Mucosa of descending colon (tissue), 3 donors: Measurements from ENCODE around the gene LPIN3. TPM values are rescaled to one million over a fixed set of nuclear protein-coding genes. Genes with fewer than 3 reads are reported as not detected.
A peak's percentile ranks its signal among the peaks of the same experiment; 100 is the strongest.

Source experiments
- ATAC-seq: fragments of 200-7000 bp; cut with Tn5 transposase; one replicate; pipeline ENCODE4 v1.9.1; 2020; ENCODE audit warnings: mild to moderate bottlenecking, moderate library complexity
- DNase-seq, 3 donors: peaks; one replicate each; pipeline ENCODE4 v3.0.0-alpha.2; 2020
- H3K36me3 ChIP-seq: fragments of 200-600 bp; one replicate; pipeline ENCODE4 v1.8.0; 2021; ENCODE audit warnings: low read depth, mild to moderate bottlenecking
- H3K4me1 ChIP-seq: fragments of 200-600 bp; one replicate; pipeline ENCODE4 v1.8.0; 2021; ENCODE audit warnings: low read depth, mild to moderate bottlenecking
- H3K4me3 ChIP-seq: fragments of 200-600 bp; one replicate; pipeline ENCODE4 v1.8.0; 2021; ENCODE audit warnings: mild to moderate bottlenecking
- H3K9me3 ChIP-seq: fragments of 200-600 bp; one replicate; pipeline ENCODE4 v1.8.0; 2021; ENCODE audit warnings: mild to moderate bottlenecking
- intact Hi-C, 2 donors: fragments of 100-400 bp; cut with DNase I in 1 of 2; cut with micrococcal nuclease in 1 of 2; formaldehyde crosslinking; loops; one replicate each; pipeline versions ENCODE4 v1.11.0 to v1.11.1; 2022; cut with DNase I, micrococcal nuclease
- total RNA-seq, 3 donors: library from RNA; stranded (reverse); fragmentation: NEBNext Ultra II Directional in 2 of 3; extraction: Animal tissue kit (Norgen Biotek cat#: 25700) in 2 of 3; gene quantifications; one replicate each; pipeline versions ENCODE4 v1.2.1 to v1.2.4, GENCODE V29; 2021 to 2023
- TF ChIP-seq, protein P1 (sequence below): fragments of 200-600 bp; IDR thresholded peaks from one replicate; pipeline ENCODE4 v1.8.0; 2022; ENCODE audit warnings: antibody characterized with exemption, mild to moderate bottlenecking
- donor health status: DM: no; HTN: no; CAD: no; lungs with moderate emphysema.
- donor health status: DM: no; HTN: no; CAD: no.
- donor health status: DM: no; HTN: yes; CAD: no.

The LPIN3 gene
- total RNA-seq, 3 donors from 2014 or later, result 48.0 to 73.3 (median 52.7) TPM

DNA sequence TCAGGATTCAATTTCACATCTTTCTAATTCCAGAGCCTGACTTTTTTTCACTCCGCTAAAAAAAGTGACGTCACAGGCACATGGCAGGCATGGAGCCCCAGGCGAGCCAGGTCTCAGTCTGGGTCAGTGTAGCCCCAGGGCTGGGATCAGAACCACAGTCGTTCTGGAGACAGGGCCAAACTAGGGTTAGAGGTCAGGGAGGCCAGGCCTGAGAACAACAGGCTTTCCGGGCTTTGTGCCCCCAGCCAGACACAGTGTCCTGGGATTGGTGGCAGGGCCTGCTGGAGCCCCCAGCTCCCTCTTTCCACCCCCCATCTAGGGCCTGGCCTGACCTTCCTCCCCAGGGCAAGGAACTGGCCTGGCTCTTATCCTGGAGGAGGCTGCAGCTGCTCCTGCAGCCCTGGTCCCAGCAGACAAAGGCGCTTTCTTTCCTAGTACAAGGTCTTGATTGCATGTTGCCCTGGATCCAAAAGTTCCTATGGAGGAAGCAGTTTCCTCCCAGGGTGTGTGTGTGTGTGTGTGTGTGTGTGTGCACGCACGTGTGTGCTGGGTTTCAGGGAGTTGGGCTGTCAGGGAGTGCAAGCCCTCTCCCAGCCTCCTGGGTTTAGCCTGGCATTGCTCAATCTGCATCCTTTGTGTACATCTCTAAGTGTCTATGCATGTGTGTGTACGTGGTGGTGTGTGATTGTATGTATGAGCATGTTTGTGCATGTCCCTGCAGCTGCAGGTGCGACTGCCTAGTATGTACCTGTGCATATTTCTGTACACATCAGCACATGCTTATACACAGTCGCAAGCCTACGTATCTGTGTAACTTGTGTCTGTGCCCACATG, 52.5 kb downstream of the LPIN3 start:
- H3K9me3 ChIP-seq, result no peaks in the 10 kb centered on the region
- H3K4me3 ChIP-seq, result no peak overlapping the region
- ATAC-seq, result no peak
- intact Hi-C loops, result no loop called here
- TF ChIP-seq, protein P1, sequence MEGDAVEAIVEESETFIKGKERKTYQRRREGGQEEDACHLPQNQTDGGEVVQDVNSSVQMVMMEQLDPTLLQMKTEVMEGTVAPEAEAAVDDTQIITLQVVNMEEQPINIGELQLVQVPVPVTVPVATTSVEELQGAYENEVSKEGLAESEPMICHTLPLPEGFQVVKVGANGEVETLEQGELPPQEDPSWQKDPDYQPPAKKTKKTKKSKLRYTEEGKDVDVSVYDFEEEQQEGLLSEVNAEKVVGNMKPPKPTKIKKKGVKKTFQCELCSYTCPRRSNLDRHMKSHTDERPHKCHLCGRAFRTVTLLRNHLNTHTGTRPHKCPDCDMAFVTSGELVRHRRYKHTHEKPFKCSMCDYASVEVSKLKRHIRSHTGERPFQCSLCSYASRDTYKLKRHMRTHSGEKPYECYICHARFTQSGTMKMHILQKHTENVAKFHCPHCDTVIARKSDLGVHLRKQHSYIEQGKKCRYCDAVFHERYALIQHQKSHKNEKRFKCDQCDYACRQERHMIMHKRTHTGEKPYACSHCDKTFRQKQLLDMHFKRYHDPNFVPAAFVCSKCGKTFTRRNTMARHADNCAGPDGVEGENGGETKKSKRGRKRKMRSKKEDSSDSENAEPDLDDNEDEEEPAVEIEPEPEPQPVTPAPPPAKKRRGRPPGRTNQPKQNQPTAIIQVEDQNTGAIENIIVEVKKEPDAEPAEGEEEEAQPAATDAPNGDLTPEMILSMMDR, result no peak
- H3K36me3 ChIP-seq, result no peaks in the 10 kb centered on the region
- DNase-seq, result peak in 1 of 3 donors; percentile 7
- no peaks in the 10 kb centered on the region for H3K4me1 ChIP-seq

DNA sequence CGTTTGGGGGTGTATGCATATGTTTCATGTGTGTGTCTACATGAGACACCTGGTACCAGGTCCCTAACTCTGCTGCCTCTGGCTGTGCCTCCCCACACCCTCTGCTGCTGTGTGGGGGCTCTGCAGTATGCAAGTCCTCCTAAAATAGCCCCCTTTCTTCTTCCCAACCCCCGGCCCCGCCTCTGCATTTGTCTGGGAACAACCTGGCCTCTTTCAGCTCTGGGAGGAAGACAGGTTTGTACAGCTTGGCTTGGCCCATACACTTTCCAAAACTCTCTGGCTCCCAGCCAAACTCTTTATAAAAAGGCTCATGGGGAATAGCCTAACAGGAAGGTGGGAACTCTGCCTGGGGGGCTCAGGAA, 53.1 kb downstream of the LPIN3 start:
- Histone ChIP-seq H3K4me1 (no peaks in the 10 kb centered on the region), H3K9me3 (no peaks in the 10 kb centered on the region), H3K36me3 (no peaks in the 10 kb centered on the region), H3K4me3 (no peak overlapping the region)
- ATAC-seq (no peak), DNase-seq (no peak)
- TF ChIP-seq, protein P1, result no peak
- intact Hi-C loops, result no loop called here

DNA sequence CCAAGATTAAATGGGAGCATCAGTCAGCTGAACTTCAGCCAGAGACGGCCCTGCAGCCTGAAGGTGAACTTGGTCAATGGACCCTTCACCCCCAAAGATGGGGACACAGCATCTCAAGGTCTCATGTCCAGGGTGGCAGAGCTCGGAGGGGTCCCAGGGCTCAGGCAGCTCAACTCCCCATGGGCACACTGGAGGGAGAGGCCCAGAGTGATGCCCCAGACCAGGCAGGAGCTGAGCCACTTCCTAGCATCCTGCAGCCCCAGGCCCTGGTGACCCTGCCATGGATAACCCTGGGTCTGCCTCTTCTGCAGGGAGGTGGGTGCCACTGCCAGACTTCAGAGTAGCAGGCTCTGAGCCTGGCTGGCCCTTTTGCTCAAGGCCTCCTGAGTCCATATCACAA, 53.5 kb downstream of the LPIN3 start:
- no peaks in the 10 kb centered on the region for H3K36me3 ChIP-seq
- ATAC-seq, result no peak
- no peak for DNase-seq
- H3K4me3 ChIP-seq, result no peak overlapping the region
- no peaks in the 10 kb centered on the region for H3K9me3 ChIP-seq
- H3K4me1 ChIP-seq, result no peaks in the 10 kb centered on the region
- intact Hi-C loops, result no loop called here
- TF ChIP-seq, protein P1, result no peak

DNA sequence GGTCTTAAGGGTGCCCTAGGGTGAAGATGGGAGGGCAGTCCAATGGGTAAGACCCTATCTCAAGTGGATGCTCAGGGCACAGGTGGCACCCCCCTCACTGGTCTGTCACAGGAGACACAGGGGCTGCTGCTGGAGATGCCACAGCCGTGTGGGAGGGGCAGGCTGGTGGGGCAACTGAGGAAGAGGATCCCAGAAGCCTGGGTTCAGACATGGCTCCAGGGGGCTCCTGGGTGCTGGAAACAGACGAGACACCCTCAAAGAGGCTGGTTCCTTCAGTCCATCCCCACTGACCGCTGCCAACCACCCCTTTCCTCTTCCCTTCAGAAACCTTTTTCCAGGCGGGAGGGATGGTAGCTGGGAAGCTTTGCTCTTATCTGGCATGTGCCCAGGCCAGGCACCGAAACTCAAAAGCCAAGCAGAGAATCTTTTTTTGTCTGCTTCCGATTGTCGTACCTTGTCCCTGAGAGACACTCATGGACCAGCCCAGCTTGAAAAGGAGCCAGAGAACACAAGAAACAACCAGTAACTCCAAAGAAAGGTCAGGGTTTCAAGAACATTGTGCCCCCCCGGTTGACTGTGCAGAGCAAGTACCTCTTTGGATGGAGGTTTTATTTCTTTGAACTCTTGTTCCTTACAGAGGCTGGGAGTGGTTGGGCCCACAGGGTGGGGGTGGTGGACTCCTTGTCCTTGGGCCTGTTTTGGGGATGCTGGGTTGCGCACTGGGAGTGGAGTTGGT, 54.5 kb downstream of the LPIN3 start:
- Histone ChIP-seq H3K4me3 (no peak overlapping the region), H3K9me3 (no peaks in the 10 kb centered on the region), H3K4me1 (no peaks in the 10 kb centered on the region), H3K36me3 (no peaks in the 10 kb centered on the region)
- intact Hi-C loops, result no loop called here
- ATAC-seq, result no peak
- TF ChIP-seq, protein P1, result no peak
- no peak for DNase-seq

DNA sequence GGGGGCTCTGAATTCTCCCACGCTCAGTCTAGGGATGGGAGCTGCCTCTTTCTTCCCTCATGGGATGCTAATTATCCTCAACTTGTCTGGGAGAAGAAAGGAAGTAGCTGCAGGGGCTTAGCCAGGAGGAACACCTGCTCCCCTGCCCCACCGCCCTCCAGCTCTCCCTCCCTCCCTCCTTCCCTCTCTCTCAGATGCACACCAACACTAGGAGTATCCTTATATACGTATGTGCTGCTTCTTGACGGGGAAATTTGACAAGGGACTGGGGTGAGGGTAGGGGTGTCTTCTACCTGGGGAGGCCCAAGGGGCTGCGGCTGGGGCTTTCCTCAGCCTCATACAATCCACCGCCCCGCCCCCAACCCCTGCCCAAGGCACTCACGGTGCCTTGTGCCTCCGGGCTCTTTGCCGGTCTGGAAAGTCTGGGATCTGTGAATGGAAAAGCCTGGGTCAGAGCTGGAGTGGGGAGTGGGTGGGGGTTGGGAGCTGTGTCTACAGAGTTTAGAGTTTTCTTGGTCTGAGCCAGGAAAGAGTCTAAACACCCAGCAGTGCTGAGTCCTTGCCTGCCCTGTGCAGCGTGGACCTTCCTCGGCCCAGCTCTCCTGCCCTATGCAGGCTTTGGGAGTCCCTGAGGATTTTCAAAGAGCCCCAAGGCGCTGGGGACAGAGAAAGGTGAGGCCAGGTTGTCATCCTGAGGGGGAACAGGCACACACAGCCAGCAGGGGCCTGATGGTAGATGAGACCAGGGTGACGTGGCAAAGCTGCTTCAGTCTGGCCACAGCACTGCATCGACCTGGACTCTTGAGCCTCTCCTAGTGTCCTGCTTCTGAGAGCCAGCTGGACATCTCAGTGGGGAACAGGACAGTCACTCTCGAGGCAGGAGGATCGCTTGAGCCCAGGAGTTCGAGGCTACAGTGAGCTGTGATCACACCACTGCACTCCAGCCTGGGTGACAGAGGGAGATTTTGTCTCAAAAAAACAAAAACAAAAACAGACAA, 55.3 kb downstream of the LPIN3 start:
- TF ChIP-seq, protein P1, result no peak
- Histone ChIP-seq H3K4me3 (no peak overlapping the region), H3K36me3 (no peaks in the 10 kb centered on the region), H3K9me3 (no peaks in the 10 kb centered on the region), H3K4me1 (no peaks in the 10 kb centered on the region)
- DNase-seq, result peak in 1 of 3 donors; percentile 18
- intact Hi-C loops, result no loop called here
- peak; percentile 22 for ATAC-seq
